MM.1S (cell line): ENCODE results near the gene LEPROT.

Experiments used
- DNase-seq: peaks from one replicate; pipeline ENCODE4 v3.0.0-alpha.2; 2015
- H2AFZ ChIP-seq: fragments of 300-600 bp; sonication (generic); 2 replicates; pipeline ENCODE4 v1.6.0; 2016; ENCODE audit warnings: antibody characterized with exemption, low read length
- H3F3A ChIP-seq: fragments of 300-600 bp; sonication (generic); 2 replicates; pipeline ENCODE4 v1.6.1; 2016; ENCODE audit warnings: mild to moderate bottlenecking, antibody characterized with exemption, low read length, moderate library complexity, mixed read lengths; ENCODE audit not compliant: insufficient read depth
- H3K27ac ChIP-seq: fragments of 300-600 bp; sonication (generic); 2 replicates; pipeline ENCODE4 v1.5.1; 2016; ENCODE audit warnings: mild to moderate bottlenecking, low read length
- H3K27me3 ChIP-seq: fragments of 300-600 bp; sonication (generic); replicated peaks from 2 replicates; pipeline ENCODE4 v1.6.0; 2016; ENCODE audit warnings: low read length; ENCODE audit not compliant: insufficient read depth
- H3K36me3 ChIP-seq: fragments of 300-600 bp; sonication (generic); replicated peaks from 2 replicates; pipeline ENCODE4 v1.6.1; 2016; ENCODE audit warnings: mild to moderate bottlenecking, low read length, mixed read lengths; ENCODE audit not compliant: insufficient read depth
- H3K4me1 ChIP-seq: fragments of 300-600 bp; sonication (generic); 2 replicates; pipeline ENCODE4 v1.6.1; 2016; ENCODE audit warnings: low read length, mixed read lengths
- H3K4me2 ChIP-seq: fragments of 300-600 bp; sonication (generic); 2 replicates; pipeline ENCODE4 v1.6.0; 2016; ENCODE audit warnings: low read depth, low read length
- H3K4me3 ChIP-seq: fragments of 300-600 bp; sonication (generic); 2 replicates; pipeline ENCODE4 v1.5.1; 2016; ENCODE audit warnings: low read length, mixed read lengths
- H3K79me2 ChIP-seq: fragments of 300-600 bp; sonication (generic); 2 replicates; pipeline ENCODE4 v1.6.1; 2016; ENCODE audit warnings: mixed run types, low read length, mixed read lengths
- H3K9ac ChIP-seq: fragments of 300-600 bp; sonication (generic); 2 replicates; pipeline ENCODE4 v1.6.1; 2016; ENCODE audit warnings: low read length, mixed read lengths
- H3K9me2 ChIP-seq: fragments of 300-600 bp; sonication (generic); replicated peaks from 2 replicates; pipeline ENCODE4 v1.6.1; 2016; ENCODE audit warnings: mild to moderate bottlenecking, low read length, mixed read lengths; ENCODE audit not compliant: insufficient read depth
- H3K9me3 ChIP-seq: fragments of 300-600 bp; sonication (generic); replicated peaks from 2 replicates; pipeline ENCODE4 v1.6.1; 2016; ENCODE audit warnings: mild to moderate bottlenecking, low read length, mixed read lengths; ENCODE audit not compliant: insufficient read depth
- H4K20me1 ChIP-seq: fragments of 300-600 bp; sonication (generic); 2 replicates; pipeline ENCODE4 v1.6.1; 2016; ENCODE audit warnings: mild to moderate bottlenecking, low read length, moderate library complexity, mixed read lengths; ENCODE audit not compliant: insufficient read depth
- CTCF ChIP-seq: fragments of 300-600 bp; sonication (generic); IDR thresholded peaks from 2 replicates; pipeline ENCODE4 v1.5.1; 2016; ENCODE audit warnings: antibody characterized with exemption, low read length, mixed read lengths
- EZH2 ChIP-seq: fragments of 300-600 bp; sonication (generic); optimal IDR thresholded peaks from 2 replicates; pipeline ENCODE3; 2017; ENCODE audit warnings: low read depth, mild to moderate bottlenecking, antibody characterized with exemption, low read length, mixed read lengths
- EZH2phosphoT487 ChIP-seq: fragments of 300-600 bp; sonication (generic); IDR thresholded peaks from 2 replicates; pipeline ENCODE4 v1.6.1; 2018; ENCODE audit warnings: antibody characterized with exemption, low read length

LEPROT gene

GRCh38 chr1:65425697-65426096 is 5.2 kb downstream of the LEPROT start:
- H3K79me2 ChIP-seq, result peaks cover 29% of the 10 kb centered on the region
- TF ChIP-seq EZH2, result no peak
- TF ChIP-seq CTCF, result no peak
- no peak for TF ChIP-seq EZH2phosphoT487
- no peak overlapping the region for H3K4me3 ChIP-seq
- H3K4me1 ChIP-seq, result 0 out of 2 replicates have a peak, but pooled peaks cover 4% of the 10 kb centered on the region
- H2AFZ ChIP-seq, result no peak overlapping the region
- H3K27ac ChIP-seq, result no peak overlapping the region
- H3K4me2 ChIP-seq, result no peak overlapping the region
- DNase-seq, result no peak
- H4K20me1 ChIP-seq, result no peaks in the 10 kb centered on the region
- no peak overlapping the region for H3K9ac ChIP-seq
- H3K27me3 ChIP-seq, result no peaks in the 10 kb centered on the region
- H3K9me3 ChIP-seq, result no peaks in the 10 kb centered on the region
- H3F3A ChIP-seq, result 0 out of 2 replicates have a peak, but pooled peaks cover 3% of the 10 kb centered on the region
- no peaks in the 10 kb centered on the region for H3K36me3 ChIP-seq
- H3K9me2 ChIP-seq, result no peaks in the 10 kb centered on the region

- no peak for DNase-seq
- H3K4me1 ChIP-seq, result no peaks in the 10 kb centered on the region
- H3K9me2 ChIP-seq, result no peaks in the 10 kb centered on the region
- H3K9me3 ChIP-seq, result no peaks in the 10 kb centered on the region
- H2AFZ ChIP-seq, result no peak overlapping the region
- H4K20me1 ChIP-seq, result no peaks in the 10 kb centered on the region
- no peak overlapping the region for H3K4me2 ChIP-seq
- H3K36me3 ChIP-seq, result no peaks in the 10 kb centered on the region
- H3K27me3 ChIP-seq, result no peaks in the 10 kb centered on the region
- H3K27ac ChIP-seq, result no peak overlapping the region
- no peak overlapping the region for H3K9ac ChIP-seq
- H3K4me3 ChIP-seq, result no peak overlapping the region
- H3F3A ChIP-seq, result no peaks in the 10 kb centered on the region
- peaks cover under 1% of the 10 kb centered on the region; the same call in 1 of the 2 replicates for H3K79me2 ChIP-seq
- no peak for TF ChIP-seq EZH2phosphoT487
Measured at GRCh38 chr1:65429078-65429477, 8.6 kb downstream of the LEPROT start.

GRCh38 chr1:65429806-65430205 is 9.3 kb downstream of the LEPROT start:
- Histone ChIP-seq H3K9me3 (no peaks in the 10 kb centered on the region), H3F3A (no peaks in the 10 kb centered on the region), H3K27me3 (no peaks in the 10 kb centered on the region), H3K4me3 (no peak overlapping the region), H3K4me1 (no peaks in the 10 kb centered on the region), H3K9ac (no peak overlapping the region), H3K36me3 (no peaks in the 10 kb centered on the region), H3K4me2 (no peak overlapping the region), H2AFZ (no peak overlapping the region), H3K79me2 (no peaks in the 10 kb centered on the region), H3K9me2 (no peaks in the 10 kb centered on the region), H4K20me1 (no peaks in the 10 kb centered on the region), H3K27ac (no peak overlapping the region)
- no peak for TF ChIP-seq EZH2
- TF ChIP-seq CTCF, result no peak
- no peak for TF ChIP-seq EZH2phosphoT487
- DNase-seq, result no peak

- no peak overlapping the region for H3K27ac ChIP-seq
- H3K27me3 ChIP-seq, result no peaks in the 10 kb centered on the region
- H3K9ac ChIP-seq, result no peak overlapping the region
- no peaks in the 10 kb centered on the region for H4K20me1 ChIP-seq
- H3F3A ChIP-seq, result no peaks in the 10 kb centered on the region
- TF ChIP-seq CTCF (peak; percentile 66), EZH2 (no peak)
- no peaks in the 10 kb centered on the region for H3K79me2 ChIP-seq
- H2AFZ ChIP-seq, result no peak overlapping the region
- no peak overlapping the region for H3K4me2 ChIP-seq
- no peaks in the 10 kb centered on the region for H3K9me3 ChIP-seq
- H3K4me1 ChIP-seq, result no peaks in the 10 kb centered on the region
- H3K36me3 ChIP-seq, result no peaks in the 10 kb centered on the region
- H3K4me3 ChIP-seq, result no peak overlapping the region
- no peaks in the 10 kb centered on the region for H3K9me2 ChIP-seq
- DNase-seq, result peak; percentile 42
Measured at GRCh38 chr1:65431111-65431705, 10.7 kb downstream of the LEPROT start.
